ENCODE measurements around the gene MBD6.
"Not testable (repeated sequence)": the region's sequence is repeated elsewhere in the genome, so short reads cannot be mapped to it uniquely, and the experiment has no call there.

- TF ChIP-seq MAFK (IDR thresholded peaks at IDR 0.05; ENCODE audit: partially characterized antibody); EHMT2 (IDR thresholded peaks at IDR 0.05; ENCODE audit: low read depth); SMC3 (IDR thresholded peaks at IDR 0.05); POLR2A (IDR thresholded peaks at IDR 0.05; ENCODE audit: low read length): not testable (repeated sequence)
Measured at GRCh38 chr12:57495051-57495701, 27.4 kb upstream of the MBD6 start.

Measured in A549 (cell line).